ENCODE data around the gene CCL19.

Gene CCL19

GRCh38 chr9:34693560-34693959 lies 2.5 kb upstream of the CCL19 start:
- no peak for DNase-seq

GRCh38 chr9:34691936-34692315 lies 850 bp upstream of the CCL19 start:
- DNase-seq, result no peak

- no peak for DNase-seq
Measured at GRCh38 chr9:34689512-34689911, 1.6 kb downstream of the CCL19 start.

- DNase-seq, result no peak
Measured at GRCh38 chr9:34689116-34689470, 2.0 kb downstream of the CCL19 start.

GRCh38 chr9:34688329-34689115 lies 2.6 kb downstream of the CCL19 start:
- no peak for DNase-seq

- no peak for DNase-seq
Measured at GRCh38 chr9:34687276-34688030, 3.6 kb downstream of the CCL19 start.

- no peak for DNase-seq
Measured at GRCh38 chr9:34686732-34687131, 4.3 kb downstream of the CCL19 start.

- DNase-seq, result no peak
Measured at GRCh38 chr9:34686231-34686630, 4.8 kb downstream of the CCL19 start.

GRCh38 chr9:34685591-34685990 lies 5.5 kb downstream of the CCL19 start:
- no peak for DNase-seq

- no peak for DNase-seq
Measured at GRCh38 chr9:34684816-34685215, 6.3 kb downstream of the CCL19 start.

GRCh38 chr9:34684145-34684544 lies 6.9 kb downstream of the CCL19 start:
- no peak for DNase-seq

- DNase-seq, result no peak
Measured at GRCh38 chr9:34675869-34676268, 15.2 kb downstream of the CCL19 start.

GRCh38 chr9:34675048-34675714 lies 15.9 kb downstream of the CCL19 start:
- DNase-seq, result peak; percentile 49

- DNase-seq, result no peak
Measured at GRCh38 chr9:34674440-34674839, 16.6 kb downstream of the CCL19 start.

- no peak for DNase-seq
Measured at GRCh38 chr9:34671307-34671706, 19.8 kb downstream of the CCL19 start.

- DNase-seq, result no peak
Measured at GRCh38 chr9:34669809-34670562, 21.1 kb downstream of the CCL19 start.

GRCh38 chr9:34665381-34666250 lies 25.5 kb downstream of the CCL19 start:
- peak; percentile 94 for DNase-seq

GRCh38 chr9:34665067-34665380 lies 26.1 kb downstream of the CCL19 start:
- no peak for DNase-seq

GRCh38 chr9:34664281-34665066 lies 26.6 kb downstream of the CCL19 start:
- DNase-seq, result peak; percentile 73

GRCh38 chr9:34663303-34663605 lies 27.8 kb downstream of the CCL19 start:
- peak; percentile 64 for DNase-seq

GRCh38 chr9:34662526-34663302 lies 28.4 kb downstream of the CCL19 start, which contains the start of gene CCL27:
Gene CCL27 (minus strand): TSS chr9:34662657. CDS start chr9:34662633, 24 bp downstream.
- DNase-seq, result no peak
